GM12872 (cell line): Measurements from ENCODE around the gene DAGLA.
A peak's percentile ranks its signal among the peaks of the same experiment; 100 is the strongest.

ENCODE experiments used
- TF ChIP-seq, protein P1 (sequence below): IDR thresholded peaks from 3 replicates; pipeline ENCODE4 v1.5.1; 2011; ENCODE audit warnings: low read depth, mild to moderate bottlenecking, low read length, moderate library complexity; ENCODE audit not compliant: insufficient read depth

The DAGLA gene

DNA sequence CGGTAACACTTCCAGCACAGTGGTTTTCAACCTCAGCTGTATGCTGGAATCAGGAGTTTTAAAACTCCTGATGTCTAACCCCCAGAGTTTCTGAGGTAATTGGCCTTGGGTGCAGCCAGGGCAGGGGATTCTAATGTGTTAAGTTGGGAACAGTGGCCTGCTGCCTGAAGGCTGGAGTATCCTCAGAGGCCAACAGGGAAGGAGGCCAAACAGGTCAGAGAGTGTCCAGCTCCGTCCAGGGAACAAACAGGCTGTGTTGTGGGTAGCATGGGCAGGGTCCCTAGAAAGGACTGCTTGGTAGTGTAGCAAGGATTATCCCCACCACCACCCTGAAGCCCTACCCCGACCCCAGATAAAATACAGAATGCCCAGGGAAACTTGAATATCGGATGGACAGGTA, 10.8 kb upstream of the DAGLA start:
- TF ChIP-seq, protein P1, sequence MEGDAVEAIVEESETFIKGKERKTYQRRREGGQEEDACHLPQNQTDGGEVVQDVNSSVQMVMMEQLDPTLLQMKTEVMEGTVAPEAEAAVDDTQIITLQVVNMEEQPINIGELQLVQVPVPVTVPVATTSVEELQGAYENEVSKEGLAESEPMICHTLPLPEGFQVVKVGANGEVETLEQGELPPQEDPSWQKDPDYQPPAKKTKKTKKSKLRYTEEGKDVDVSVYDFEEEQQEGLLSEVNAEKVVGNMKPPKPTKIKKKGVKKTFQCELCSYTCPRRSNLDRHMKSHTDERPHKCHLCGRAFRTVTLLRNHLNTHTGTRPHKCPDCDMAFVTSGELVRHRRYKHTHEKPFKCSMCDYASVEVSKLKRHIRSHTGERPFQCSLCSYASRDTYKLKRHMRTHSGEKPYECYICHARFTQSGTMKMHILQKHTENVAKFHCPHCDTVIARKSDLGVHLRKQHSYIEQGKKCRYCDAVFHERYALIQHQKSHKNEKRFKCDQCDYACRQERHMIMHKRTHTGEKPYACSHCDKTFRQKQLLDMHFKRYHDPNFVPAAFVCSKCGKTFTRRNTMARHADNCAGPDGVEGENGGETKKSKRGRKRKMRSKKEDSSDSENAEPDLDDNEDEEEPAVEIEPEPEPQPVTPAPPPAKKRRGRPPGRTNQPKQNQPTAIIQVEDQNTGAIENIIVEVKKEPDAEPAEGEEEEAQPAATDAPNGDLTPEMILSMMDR = no peak

DNA sequence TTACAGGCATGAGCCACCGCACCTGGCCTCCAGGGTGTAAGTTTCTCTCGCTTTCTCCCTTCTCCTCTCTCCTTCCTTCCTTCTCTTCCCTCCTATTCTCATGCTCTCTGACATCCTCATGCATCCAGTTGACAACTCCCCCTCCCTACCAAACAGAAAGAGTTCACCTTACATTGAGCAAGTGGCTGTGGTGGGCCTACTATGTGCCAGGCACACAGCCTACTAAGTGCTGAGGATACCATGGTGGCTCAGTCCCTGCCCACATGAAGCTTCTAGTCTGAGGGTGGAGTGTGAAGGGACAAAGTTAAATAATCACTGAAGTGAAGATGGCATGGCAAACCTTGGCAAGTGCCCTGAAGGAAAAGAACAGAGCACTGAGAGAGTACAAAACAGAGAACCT, 9.6 kb upstream of the DAGLA start:
- TF ChIP-seq, protein P1 = no peak

DNA sequence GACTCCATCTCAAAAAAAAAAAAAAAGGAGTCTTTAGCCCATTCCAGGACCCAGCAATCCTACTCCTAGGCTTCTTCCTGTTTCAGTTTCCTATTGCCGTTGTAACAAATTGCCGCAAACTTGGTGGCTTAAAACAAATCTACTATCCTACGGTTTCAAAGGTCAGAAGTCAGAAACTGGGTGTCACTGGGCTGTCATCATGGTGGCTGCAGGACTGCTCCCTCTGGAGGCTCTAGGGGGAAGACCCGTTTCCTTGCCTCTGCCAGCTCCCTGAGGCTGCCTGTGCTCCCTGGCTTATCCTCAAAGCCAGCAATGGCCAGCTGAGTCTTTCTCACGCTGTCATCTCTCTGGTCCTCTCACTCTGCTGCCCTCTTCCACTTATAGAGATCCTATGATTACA, 8.7 kb upstream of the DAGLA start:
- TF ChIP-seq, protein P1 = peak; percentile 50; the same call in 2 of the 3 replicates

DNA sequence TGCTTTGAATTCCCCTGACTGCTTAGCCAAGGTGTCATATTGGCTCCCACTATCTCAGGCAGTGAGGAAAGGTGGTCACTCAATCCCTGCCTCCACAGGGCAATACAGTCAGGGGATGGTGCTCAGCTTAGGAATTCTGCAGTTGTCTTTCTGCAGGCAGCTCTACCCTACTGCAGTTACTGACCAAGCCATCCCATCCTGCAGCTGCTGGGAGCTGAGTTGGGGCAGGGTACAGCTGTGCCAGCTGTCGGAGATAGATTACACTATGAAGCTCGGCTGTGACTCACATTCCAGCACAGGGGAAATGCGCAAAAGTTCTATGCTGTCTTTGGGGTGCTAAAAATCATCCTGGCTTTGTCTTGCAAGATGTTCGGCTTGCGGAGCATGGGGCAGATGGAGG, 4.4 kb upstream of the DAGLA start:
- TF ChIP-seq, protein P1 = no peak

DNA sequence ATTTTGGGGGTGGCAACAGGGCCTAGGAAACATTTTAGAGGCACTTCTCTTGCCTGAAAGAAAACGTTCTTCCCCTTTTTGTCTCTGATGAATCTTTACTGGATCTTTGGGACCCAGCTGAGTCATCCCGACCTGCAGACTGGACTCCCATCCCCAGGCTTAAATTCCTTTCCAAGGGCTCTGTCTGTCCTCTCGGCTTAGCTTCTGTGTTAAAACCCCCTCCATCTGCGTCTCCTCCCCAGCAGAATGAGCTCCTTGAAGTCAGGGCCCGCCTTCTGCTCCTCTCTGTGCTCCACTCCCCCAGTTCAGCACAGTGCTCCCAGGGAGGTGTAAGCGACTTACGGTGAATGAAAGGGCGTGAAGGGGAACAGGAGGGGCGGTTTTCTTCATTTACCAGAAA, 895 bp upstream of the DAGLA start:
- TF ChIP-seq, protein P1 = no peak

DNA sequence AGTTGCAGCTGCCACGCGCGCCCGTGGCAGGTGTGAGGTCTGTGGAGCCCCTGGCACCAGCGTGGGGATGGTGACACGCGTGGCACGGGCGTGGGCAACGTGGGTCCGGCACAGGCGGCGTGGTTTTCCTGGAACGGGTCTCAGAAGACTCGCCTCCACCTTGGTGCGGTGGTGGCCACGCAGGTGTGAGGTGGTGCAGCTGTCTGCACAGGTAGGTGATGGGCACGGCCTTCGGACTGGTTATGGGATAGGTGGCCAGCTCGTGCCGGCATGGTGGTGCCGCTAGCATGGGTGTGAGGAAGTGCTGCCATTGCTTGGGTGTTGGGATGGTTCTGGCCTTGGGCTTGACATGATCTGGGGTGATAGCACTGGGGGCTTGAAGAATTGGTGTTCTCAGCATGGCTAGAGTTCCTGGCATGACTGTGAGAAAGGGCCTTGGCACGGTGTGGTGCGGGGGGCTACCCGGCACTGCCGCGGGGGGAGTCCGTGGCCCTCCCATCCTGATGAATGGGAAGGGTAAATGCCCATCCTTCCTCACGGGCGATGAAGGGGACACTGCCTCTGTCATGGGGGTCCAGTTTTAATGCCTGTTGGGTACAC, 531 bp downstream of the DAGLA start:
- TF ChIP-seq, protein P1 = no peak

DNA sequence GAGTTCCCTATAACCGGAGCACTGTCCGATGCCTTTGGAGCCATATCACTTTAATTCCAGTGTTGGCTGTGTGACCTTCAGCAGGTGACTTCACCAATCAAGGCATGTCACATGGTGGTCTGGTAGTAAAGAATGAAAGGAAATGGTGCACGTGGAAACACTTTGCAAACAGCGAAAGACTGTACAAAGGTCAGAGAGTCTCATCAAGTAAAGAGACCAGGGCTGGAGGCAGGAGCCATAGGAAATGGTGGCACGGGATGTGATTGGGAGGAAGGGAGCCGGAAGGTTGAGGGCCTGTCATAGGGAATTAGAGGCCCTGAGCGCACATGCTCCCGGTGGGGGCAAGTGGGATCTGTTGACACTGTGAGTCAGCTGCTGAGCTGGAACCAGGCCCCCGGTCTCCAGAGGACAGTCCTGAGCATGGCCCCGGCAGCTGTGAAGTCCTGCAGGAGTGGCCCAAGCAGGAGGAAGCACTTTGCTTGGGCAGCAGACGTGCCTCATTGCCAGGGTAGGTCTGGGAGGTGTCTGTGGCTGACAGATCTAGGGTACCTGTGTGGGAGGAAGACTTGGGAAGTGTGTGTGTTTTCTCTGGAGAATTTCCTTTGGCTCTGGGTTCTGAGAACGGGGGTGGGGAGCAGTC, 2.0 kb downstream of the DAGLA start:
- TF ChIP-seq, protein P1 = no peak
